GM04504 (cell line): ENCODE results near the gene DGKQ.

Experiments
- DNase-seq: peaks from one replicate; pipeline ENCODE4 v3.0.0-alpha.2; 2012; ENCODE audit warnings: low read depth

Gene DGKQ

DNA sequence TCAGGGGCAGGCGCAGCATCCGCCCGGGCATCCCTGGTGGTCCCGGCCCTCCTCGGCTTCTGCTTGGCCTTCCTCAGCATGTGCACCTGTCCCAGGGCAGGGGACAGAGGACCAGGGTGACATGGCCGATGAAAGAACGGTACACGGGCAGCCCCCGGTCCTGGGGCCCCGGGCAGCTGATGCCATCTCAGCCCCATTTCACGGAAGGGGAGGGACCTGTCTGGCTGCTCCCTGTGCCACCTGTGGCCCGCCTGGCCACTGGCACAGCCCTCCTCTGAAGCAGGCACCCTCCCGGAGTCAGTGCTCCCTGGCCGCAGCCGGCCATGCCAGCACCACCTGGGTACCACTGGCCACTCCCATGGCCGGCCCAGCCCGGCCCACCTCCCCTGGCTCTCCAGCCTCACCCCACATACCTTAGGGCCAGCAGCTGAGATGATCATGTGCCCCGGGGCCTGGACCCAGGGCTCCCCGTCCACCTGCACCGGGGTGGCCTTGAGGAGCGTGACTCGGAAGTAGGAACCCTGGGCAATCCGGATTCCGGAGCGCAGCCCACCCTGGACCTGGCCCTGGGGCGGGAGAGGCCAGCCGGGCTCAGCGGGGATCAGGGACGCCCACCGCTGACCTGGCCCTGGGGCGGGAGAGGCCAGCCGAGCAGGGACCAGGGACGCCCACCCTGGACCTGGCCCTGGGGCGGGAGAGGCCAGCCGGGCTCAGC is 12.6 kb downstream of the DGKQ start:
- DNase-seq: no peak

DNA sequence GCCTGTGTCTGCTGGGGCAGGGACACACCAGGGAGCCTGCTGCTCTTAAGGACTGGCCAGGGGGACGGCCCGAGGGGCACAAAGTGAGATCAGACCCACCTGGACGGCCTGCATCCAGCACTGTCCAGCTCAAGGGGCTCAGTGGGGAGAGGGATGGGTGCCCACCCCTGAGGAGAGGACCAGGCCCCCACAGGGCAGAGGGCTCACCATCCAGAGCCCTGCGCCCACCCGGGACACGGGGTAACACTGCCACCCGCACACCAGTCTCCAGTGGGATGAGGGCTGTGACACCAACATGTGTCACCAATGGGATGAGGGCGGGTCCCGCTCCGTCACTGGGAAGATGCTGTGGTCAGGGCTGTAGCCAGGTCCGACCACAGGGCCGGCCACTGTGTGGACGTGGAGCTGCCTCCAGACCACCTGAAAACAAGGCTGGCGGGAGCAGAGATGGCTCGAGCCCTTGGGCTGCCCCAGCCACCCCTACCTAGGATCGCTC is 13.2 kb downstream of the DGKQ start:
- no peak for DNase-seq

DNA sequence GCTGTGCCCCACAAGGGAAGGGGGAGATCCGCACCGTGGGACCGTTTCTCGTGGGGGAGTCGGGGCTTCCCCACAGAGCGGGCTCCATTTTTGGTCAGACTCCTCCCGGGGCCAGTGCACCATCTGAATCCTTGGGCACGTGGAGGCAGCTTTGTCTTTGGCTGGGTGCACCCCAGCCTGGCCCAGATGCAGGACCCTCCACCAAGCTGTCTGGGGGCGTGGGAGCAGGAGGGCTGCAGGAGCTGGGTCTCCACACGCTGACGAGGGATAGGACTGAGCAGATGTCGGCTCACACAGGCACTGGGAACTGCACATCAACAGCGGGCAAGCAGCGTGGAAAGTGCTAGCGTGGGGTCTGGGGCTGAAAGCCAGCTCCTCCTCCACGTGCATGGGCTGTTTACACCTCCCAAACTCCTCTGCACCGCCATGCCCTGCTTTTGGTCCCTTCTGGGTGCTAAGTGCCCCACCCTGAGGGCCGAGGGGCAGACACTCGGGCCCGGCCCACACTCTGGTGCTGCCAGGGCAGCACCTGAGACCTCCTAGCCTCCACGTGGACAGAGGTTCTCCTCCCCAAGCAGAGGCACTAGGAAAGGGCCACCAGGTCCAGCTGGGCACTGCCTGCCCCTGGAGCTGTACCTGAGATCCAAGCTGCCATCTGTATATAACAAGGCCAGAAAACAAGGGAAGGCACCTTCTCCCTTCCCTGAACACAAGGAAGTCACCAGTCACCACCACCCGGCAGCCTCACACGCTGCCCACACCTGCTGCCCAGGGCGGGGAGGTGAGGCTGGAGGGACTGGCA is 13.8 kb downstream of the DGKQ start:
- DNase-seq: no peak

DNA sequence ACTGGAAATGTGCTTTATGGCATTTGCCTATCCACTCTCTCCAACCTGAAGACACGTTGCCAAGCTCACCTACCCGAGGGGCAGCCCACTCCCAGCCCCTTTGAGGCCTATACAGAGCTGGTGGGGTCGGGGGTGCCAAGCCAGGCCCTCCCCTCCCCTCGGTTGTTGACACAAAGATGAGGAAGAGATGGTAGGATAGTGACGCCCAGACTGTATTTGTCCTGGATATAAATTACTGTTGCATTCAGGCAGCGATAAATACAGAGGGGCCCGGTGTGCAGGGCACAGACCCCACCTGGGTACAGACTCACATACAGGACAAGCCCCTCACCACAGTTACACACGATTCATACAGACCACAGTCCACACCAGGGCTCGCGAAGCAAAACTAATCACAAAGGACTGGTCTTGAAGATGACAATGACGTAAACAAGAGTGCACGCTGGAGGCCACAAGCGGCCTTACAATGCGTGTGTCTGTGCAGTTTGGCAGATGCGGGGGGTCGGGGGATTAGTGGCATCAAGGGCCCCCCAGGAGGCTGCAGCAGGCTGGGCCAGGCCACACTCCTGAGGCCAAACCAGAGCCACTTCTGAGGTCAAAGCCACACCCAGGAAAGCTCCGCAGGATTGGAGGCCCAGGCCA is 14.6 kb downstream of the DGKQ start:
- no peak for DNase-seq

DNA sequence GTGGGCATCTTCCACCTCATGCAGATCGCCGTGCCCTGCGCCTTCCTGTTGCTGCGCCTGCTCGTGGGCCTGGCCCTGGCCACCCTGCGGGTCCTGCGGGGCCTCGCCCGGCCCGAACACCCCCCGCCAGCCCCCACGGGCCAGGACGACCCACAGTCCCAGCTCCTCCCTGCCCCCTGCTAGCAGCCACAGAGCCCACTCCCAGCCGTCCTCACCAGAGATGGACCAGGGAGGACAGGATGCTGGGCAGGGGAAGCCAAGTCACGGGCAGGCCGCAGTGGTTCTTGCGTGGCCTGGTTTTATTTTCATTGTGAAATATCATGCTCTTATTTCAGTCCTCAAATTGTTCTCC is 15.1 kb downstream of the DGKQ start:
- DNase-seq: no peak

DNA sequence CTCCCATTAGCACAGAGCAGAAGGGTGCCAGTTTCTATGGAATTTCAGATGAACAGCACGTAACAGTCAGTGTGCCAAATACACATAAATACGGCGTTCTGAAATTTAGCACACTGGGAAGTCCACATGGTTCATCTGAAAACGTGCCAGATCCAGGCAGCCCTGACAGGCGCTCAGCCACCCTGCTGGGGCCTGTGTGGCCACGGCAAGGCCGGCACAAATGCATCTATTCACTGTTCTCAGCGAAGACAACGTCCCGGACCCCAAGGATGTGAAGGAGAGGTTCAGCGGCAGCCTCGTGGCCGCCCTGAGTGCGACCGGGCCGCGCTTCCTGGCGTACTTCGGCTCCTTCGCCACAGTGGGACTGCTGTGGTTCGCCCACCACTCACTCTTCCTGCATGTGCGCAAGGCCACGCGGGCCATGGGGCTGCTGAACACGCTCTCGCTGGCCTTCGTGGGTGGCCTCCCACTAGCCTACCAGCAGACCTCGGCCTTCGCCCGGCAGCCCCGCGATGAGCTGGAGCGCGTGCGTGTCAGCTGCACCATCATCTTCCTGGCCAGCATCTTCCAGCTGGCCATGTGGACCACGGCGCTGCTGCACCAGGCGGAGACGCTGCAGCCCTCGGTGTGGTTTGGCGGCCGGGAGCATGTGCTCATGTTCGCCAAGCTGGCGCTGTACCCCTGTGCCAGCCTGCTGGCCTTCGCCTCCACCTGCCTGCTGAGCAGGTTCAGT is 15.6 kb downstream of the DGKQ start:
- no peak for DNase-seq

DNA sequence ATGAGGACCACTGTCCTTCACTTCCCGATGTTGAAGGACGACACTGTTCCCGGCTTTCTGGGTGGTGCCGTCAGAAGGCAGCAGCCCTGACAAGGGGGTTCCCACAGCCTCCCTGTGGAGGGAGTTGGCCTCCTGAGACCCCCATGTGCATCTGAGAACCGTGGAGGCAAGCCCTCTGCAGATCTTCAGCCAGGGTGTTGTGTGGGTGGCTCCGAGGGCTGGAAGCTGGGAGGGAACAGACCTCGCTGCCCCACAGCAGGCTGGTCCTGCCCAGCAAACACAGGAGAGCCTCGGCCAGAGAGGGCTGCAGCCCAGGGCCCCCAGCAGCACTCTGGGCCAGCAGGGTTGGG is 16.2 kb downstream of the DGKQ start:
- no peak for DNase-seq

DNA sequence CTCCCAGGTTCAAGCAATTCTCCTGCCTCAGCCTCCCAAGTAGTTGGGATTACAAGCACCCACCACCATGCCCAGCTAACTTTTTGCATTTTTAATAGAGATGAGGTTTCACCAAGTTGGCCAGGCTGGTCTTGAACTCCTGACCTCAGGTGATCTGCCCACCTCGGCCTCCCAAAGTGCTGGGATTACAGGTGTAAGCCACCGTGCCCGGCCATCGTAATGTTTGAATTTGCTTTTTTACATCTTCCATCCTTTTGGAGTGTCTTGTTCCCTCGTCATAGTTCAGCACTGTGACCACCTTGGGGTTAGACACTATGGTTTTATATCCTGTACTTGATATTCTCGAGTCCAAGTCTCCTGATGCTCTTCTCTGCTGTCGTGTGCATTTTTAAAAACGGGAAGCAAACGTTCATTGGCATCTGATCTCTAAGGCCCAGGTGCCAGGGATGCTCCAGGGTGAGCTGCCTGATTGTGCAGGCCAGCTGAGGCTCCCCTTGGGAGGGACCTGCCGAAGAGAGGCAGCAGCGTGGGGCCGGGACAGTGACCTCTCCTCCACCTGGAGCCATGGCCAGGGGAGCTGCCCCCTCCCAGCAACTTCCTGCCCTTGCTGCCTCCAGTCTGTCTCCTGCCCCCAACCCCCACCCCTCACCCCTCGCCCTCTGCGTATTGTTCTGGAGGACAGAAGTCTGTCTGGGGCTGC is 16.7 kb downstream of the DGKQ start:
- no peak for DNase-seq

DNA sequence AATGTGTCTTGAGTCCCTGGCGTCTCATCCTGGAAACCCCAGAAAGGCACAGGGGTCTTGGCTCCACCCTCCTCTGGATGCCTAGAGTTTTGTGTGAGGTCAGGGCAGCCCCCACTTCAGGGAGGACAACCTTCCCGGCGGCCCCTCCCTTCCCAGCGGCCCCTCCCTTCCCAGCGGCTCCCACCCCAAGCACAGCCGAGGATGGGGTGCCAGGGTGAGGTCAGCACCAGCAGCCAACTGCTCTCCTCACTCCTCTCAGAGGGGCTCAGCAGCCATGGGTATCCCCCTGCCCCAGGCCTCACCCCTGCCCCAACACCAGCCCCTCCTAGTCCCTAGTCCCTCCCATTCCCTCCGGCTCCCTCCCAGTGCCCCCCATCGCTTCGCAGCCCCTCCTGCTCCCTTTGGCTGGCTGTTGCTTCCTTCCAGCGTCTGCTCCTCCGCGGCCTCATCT is 17.4 kb downstream of the DGKQ start:
- DNase-seq: no peak

DNA sequence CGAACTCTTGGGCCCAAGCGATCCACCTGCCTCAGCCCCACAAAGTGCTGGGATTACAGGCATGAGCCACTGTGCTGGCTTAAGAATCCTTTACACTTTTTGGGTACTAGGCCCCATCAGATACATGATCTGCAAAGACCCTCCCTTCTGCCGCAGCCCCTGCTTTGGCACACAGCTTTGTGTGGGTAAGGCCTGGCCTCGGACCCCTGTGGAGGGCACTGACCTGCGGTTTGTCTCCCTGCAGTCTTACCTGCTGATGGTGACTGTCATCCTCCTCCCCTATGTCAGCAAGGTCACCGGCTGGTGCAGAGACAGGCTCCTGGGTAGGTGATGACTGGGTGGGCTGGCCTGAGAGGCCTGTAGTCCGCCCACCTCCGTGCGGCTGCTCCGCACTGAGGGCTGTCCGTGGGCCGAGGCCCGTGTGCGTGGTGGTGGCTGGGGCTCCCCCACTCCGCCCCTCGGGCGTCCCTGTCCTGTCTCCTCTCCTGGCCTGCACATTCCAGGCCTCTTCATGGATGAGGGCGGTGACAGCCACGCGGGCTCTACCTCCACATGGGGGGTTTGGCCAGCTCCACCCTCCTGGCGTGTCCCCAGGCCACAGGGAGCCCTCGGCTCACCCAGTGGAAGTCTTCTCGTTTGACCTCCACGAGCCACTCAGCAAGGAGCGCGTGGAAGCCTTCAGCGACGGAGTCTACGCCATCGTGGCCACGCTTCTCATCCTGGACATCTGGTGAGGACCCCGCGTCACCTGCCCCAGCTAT is 18.0 kb downstream of the DGKQ start:
- no peak for DNase-seq

DNA sequence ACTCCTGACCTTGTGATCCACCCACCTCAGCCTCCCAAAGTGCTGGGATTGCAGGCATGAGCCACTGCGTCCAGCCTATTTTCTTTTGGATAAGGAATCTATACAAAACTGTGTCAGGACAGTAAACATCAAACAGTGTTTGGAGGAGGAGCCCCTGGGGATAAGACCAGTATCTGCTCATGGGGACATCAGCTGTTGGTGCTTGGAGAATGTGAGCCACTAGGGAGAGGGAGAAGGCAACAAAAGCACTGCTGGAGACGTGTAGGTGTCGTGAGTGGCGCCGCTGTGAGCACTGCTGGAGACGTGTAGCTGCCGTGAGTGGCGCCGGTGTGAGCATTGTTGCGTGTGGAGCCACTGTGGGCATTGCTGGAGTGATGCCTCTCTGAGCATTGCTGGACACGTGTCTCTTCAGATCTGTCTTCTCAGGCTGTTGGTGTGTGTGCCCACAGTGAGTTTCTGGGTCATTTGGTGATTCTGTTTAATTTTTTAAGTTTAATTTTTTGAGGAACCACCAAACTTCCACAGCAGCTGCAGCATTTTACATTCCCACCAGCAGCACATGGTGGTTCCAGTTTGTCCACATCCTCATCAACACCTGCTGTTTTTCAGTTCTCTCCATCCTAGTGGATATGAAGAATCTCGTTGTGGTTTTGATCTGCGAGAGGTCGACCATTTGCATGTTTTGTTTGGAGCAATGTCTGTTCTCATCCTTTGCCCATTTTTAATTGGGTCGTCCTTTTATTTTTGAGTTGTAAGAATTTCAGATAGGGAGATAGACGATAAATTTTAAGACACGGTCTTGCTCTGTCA is 19.0 kb downstream of the DGKQ start:
- no peak for DNase-seq

DNA sequence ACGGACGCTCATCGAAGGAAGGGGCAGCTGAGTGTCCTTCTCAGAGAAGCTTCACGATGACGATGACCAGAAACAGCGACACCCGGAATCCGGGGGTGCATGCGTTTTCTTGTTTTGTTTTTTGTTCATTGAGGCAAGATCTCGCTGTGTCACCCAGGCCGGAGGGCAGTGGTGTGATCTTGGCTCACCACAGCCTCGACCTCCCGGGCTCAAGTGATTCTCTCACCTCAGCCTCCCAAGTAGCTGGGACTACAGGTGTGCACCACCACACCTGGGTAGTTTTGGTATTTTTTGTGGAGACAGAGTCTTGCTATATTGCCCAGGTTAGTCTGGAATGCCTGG is 19.8 kb downstream of the DGKQ start:
- no peak for DNase-seq

DNA sequence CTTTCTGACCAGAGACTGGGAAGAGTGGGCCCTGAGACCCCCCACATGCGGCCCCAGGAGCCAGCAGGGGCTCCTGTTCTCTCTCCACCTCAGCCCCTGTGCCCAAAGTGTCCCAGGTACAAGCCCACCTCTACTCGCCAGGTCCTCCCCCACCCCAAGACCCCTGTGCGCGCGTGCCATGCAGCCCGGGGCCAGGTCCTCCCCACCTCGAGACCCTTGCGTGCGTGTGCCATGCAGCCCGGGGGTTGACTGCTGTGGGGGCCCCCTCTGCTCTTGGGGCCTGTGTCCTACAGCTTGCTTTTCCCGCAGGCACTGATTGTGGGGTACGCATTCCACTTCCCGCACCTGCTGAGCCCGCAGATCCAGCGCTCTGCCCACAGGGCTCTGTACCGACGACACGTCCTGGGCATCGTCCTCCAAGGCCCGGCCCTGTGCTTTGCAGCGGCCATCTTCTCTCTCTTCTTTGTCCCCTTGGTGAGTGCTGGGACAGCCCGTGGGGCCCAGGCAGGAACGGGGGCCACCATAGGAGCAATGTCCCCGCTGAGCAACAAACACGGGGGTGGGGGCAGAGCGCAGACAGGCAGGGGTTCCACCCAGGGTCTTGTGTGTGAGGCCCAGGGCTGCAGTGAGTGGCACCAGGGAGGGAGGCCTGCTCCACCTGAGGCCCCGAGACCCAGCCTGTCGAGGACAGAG is 20.3 kb downstream of the DGKQ start:
- DNase-seq: no peak

DNA sequence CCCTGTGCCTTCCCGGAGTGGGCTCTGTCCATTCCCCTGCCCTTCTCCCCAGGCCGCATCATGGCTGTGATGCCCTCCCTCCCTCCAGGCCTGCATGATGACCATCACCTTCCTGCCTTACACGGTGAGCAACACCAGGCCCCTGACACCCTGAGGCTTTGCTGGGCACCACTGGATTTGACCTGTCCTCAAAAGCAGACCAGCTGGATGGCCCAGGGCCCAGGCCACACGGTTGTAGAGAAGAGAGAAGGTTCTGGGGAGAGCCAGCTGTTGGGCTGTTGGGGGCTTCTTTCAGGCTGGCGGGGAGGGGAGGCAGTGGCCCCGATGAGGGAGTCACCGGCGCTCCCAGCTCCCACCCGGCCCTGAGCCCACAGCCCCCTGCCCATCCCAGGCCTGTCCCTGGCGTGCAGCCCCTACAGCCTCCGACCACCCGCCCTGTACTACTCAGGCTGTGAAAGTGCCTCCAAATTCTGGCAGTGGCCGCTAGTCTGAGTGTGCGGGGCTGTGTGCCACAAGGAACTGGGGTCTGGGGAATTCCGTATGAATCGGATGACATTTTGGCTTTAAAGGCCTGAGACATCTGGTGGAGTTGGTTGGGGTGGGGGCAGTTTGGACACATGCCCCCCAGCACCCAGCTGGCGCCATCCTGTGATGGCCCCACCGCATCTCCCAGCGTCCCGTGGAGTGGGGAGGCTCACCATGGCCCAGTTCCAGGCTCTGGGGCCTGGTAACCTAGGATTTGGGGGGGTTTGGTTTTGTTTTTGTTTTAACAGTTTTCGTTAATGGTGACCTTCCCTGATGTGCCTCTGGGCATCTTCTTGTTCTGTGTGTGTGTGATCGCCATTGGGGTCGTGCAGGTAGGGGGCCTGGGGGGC is 21.5 kb downstream of the DGKQ start:
- no peak for DNase-seq

DNA sequence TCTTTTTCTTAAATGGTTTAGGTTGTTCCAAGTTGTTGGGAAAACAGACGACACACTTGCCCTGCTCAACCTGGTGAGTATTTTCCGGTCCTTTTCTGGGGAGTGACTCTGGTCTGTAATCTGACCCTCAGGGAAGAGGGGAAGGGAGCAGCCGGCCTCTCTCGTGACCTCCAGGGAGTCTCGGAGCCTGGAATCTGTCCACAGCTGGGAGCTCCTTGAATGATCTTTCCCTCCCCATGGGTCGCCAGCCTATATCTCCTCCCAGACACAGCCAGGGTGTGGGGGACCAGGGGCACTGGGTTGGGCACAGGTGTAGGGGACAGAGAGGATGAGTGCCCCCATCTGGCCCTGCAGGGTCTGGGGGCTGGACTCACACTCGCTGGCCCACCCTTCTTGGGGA is 22.2 kb downstream of the DGKQ start:
- no peak for DNase-seq

DNA sequence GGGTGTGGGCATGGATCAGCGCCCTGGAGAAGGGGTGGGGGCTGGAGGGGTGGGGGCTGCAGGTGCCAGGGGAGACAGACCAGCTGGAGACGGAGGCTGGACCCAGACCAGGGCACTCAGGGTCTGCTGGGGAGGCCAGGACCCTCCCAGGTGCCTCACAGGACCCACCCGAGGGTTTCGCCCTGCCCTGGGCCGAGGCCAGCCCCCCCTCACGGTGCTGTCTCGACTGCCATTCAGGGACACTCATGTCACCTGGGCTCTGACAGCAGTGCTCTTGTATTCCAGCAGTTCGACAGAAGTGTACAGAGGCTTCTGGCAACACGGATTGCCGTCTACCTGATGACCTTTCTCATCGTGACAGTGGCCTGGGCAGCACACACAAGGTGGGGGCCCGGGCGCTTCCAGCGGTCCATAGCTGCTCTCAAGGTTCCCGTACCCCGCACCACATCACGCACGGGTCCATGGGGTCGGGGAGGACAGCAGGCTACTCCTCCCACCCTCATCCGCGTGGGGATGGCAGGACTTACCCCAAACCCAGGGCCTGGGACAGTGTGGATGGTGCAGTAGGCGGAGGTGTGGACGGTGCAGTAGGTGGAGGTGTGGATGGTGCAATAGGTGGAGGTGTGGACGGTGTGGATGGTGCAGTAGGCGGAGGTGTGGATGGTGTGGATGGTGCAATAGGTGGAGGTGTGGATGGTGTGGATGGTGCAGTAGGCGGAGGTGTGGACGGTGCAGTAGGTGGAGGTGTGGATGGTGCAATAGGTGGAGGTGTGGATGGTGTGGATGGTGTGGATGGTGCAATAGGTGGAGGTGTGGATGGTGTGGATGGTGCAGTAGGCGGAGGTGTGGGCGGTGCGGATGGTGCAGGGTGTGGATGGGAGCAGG is 23.0 kb downstream of the DGKQ start:
- DNase-seq: no peak

DNA sequence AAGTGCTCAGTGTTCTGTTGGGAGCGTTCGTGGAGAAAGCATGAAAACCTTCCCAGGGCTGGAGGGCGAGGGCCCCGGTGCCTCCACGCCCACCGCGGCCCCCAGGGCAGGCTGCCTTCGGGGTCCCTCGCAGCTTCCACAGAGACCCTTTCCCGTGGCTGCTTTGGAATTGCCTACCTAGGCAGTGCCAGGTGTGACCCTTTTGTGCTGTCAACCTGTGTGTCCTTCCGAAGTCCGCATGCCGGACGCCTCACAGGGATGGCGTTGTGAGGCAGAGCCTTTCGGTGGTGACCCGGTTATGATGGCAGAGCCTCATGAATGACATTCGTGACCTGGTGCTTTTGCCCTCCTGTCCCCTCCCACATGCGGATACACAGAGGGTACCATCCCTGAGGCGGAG is 23.7 kb downstream of the DGKQ start:
- DNase-seq: no peak

DNA sequence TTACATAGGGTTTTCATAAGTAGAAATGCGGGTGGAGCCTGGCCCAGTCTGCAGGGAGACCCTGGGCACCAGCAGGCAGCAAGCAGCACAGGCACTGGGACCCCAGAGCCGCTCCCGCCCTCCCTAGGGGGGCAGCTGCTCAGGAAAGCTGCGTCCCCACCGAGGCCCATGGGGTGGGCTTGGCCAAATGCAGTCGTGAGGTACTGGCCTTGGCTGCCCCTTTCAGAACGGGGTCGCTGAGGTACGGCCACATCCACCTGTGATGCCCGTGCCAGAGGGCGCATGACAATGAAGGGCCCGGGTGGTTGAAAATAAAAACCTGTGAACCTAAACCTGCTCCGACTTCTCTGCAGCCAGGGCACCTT is 24.5 kb downstream of the DGKQ start:
- no peak for DNase-seq
